CD14-positive monocyte (primary cell): Measurements from ENCODE around the gene NXPH3. TPM values are rescaled to one million over a fixed set of nuclear protein-coding genes. Genes with fewer than 3 reads are reported as not detected.

Source experiments
- DNase-seq, 3 donors: peaks; one replicate each; pipeline ENCODE4 v3.0.0-alpha.2; 2011 to 2022
- H2AFZ ChIP-seq: 2 replicates; pipeline ENCODE4 v1.6.0; 2012; ENCODE audit warnings: mild to moderate bottlenecking, low read depth, low read length, inconsistent platforms; ENCODE audit not compliant: insufficient read depth, poor library complexity, severe bottlenecking
- H3K27ac ChIP-seq, 2 donors: 1 replicate in 1 of 2; 2 replicates in 1 of 2; pipeline ENCODE4 v1.5.1; 2012 to 2013; ENCODE audit warnings: low read length in 2 of 2, control low read depth in 1 of 2, inconsistent platforms in 1 of 2, low read depth in 1 of 2, mild to moderate bottlenecking in 1 of 2
- H3K27me3 ChIP-seq, 2 donors: one replicate each; pipeline versions ENCODE4 v1.6.0 to v1.6.1; 2011 to 2013; ENCODE audit warnings: low read length in 2 of 2; ENCODE audit not compliant: control insufficient read depth in 2 of 2, insufficient read depth in 2 of 2
- H3K36me3 ChIP-seq, 2 donors: replicated peaks in 1 of 2; 1 replicate in 1 of 2; 2 replicates in 1 of 2; pipeline versions ENCODE4 v1.5.1 to v1.6.1; 2012 to 2013; ENCODE audit warnings: low read length in 2 of 2, control low read depth in 1 of 2, inconsistent platforms in 1 of 2, mild to moderate bottlenecking in 1 of 2; ENCODE audit not compliant: insufficient read depth in 2 of 2, control insufficient read depth in 1 of 2
- H3K4me1 ChIP-seq, 2 donors: 1 replicate in 1 of 2; 2 replicates in 1 of 2; pipeline versions ENCODE4 v1.5.1 to v1.6.1; 2012 to 2013; ENCODE audit warnings: low read length in 2 of 2, control low read depth in 1 of 2, inconsistent platforms in 1 of 2, mild to moderate bottlenecking in 1 of 2, moderate library complexity in 1 of 2; ENCODE audit not compliant: insufficient read depth in 2 of 2, control insufficient read depth in 1 of 2
- H3K4me2 ChIP-seq: replicated peaks from 2 replicates; pipeline ENCODE3; 2012; ENCODE audit warnings: low read length, moderate library complexity, mild to moderate bottlenecking; ENCODE audit not compliant: poor library complexity, severe bottlenecking; ENCODE audit errors: extremely low read depth
- H3K4me3 ChIP-seq, 3 experiments: fragments of 200-600 bp in 1 of 3; sonication (generic) in 1 of 3; replicated peaks in 1 of 3; 1 replicate in 2 of 3; 2 replicates in 1 of 3; pipeline ENCODE4 v1.5.1; 2011 to 2013; ENCODE audit warnings: low read length in 3 of 3, mild to moderate bottlenecking in 3 of 3, control low read depth in 2 of 3, low read depth in 2 of 3, inconsistent platforms in 1 of 3, moderate library complexity in 1 of 3
- H3K79me2 ChIP-seq: 2 replicates; pipeline ENCODE4 v1.6.0; 2012; ENCODE audit warnings: mild to moderate bottlenecking, control low read depth, inconsistent platforms, low read length, moderate library complexity; ENCODE audit not compliant: insufficient read depth
- H3K9ac ChIP-seq: 2 replicates; pipeline ENCODE4 v1.6.0; 2017; ENCODE audit warnings: low read length, mild to moderate bottlenecking; ENCODE audit not compliant: insufficient read depth, poor library complexity, severe bottlenecking
- H3K9me3 ChIP-seq, 2 donors: replicated peaks in 1 of 2; 1 replicate in 1 of 2; 2 replicates in 1 of 2; pipeline versions ENCODE4 v1.5.1 to v1.6.1; 2012 to 2013; ENCODE audit warnings: low read length in 2 of 2, control low read depth in 1 of 2; ENCODE audit not compliant: control insufficient read depth in 1 of 2, insufficient read depth in 1 of 2
- H4K20me1 ChIP-seq: 2 replicates; pipeline ENCODE4 v1.6.0; 2012; ENCODE audit warnings: mild to moderate bottlenecking, low read length, control low read depth, moderate library complexity; ENCODE audit not compliant: insufficient read depth
- H3K27ac Mint-ChIP-seq, 7 donors: one replicate each; pipeline ENCODE4 v1.8.0; 2020; ENCODE audit warnings: mild to moderate bottlenecking in 7 of 7, mixed read lengths in 7 of 7, moderate library complexity in 6 of 7, inconsistent platforms in 2 of 7
- H3K27me3 Mint-ChIP-seq, 3 donors: one replicate each; pipeline ENCODE4 v1.8.0; 2021 to 2022; ENCODE audit warnings: low read depth in 3 of 3, mild to moderate bottlenecking in 3 of 3, mixed read lengths in 3 of 3, moderate library complexity in 3 of 3, inconsistent platforms in 1 of 3
- H3K36me3 Mint-ChIP-seq, 2 donors: one replicate each; pipeline ENCODE4 v1.8.0; 2020; ENCODE audit warnings: mixed read lengths in 2 of 2, inconsistent platforms in 1 of 2, mild to moderate bottlenecking in 1 of 2
- H3K4me1 Mint-ChIP-seq: one replicate; pipeline ENCODE4 v1.8.0; 2020; ENCODE audit warnings: mild to moderate bottlenecking, mixed read lengths
- H3K4me3 Mint-ChIP-seq, 2 donors: one replicate each; pipeline ENCODE4 v1.8.0; 2020; ENCODE audit warnings: mild to moderate bottlenecking in 2 of 2, mixed read lengths in 2 of 2, moderate library complexity in 1 of 2
- H3K9me3 Mint-ChIP-seq, 7 donors: one replicate each; pipeline ENCODE4 v1.8.0; 2020 to 2022; ENCODE audit warnings: mixed read lengths in 7 of 7, mild to moderate bottlenecking in 6 of 7, moderate library complexity in 6 of 7, inconsistent platforms in 2 of 7
- WGBS: methylation state at CpG from one replicate; pipeline ENCODE4 v1.1.5; 2013; ENCODE audit warnings: missing lambda C conversion rate; ENCODE audit not compliant: insufficient coverage; 5-methylcytosine and 5-hydroxymethylcytosine counted together
- intact Hi-C, 2 donors: fragments of 100-400 bp; cut with micrococcal nuclease; formaldehyde crosslinking; loops; one replicate each; pipeline versions ENCODE4 v1.15.0 to v1.15.1; 2023
- polyA plus RNA-seq, 3 donors: library from polyadenylated mRNA; depleted of rRNA in 1 of 3; unstranded in 2 of 3; stranded (reverse) in 1 of 3; fragments of 300-500 nt in 2 of 3; fragments of >200 nt in 1 of 3; fragmentation: Illumina TruSeq in 2 of 3; gene quantifications; 1 replicate in 2 of 3; 2 replicates in 1 of 3; pipeline ENCODE4 v1.2.3, GENCODE V29; 2012 to 2021
- TF ChIP-seq, protein P1 (sequence below): fragments of 200-600 bp; IDR thresholded peaks from one replicate; pipeline ENCODE4 v1.8.0; 2022; ENCODE audit warnings: antibody characterized with exemption, mild to moderate bottlenecking

Gene NXPH3
- polyA plus RNA-seq, 3 donors: not detected

DNA sequence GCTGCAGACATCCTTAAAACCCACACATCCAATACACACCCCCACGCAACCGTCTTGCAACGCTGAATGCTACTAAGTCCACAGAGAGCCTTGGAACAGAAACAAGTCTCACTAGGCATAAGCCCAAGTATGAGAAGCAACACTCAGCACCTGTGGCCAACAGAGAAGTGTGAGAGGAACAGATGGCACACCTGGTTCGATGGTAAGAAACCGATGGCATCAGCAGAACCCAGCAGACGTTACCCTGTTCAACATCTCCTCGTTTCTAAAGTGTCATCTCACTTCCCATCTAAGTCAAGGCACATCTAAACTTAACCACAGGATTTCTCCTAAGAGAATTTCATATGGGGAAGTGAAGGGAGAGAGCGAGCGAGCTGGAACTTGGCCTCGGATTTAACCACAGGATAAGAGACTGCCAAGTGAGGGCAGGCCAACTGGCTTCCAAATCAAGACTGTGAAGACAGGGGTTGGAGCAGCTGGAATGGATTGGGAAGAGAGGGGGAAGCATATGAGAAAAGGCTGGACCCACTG is 41.0 kb downstream of the NXPH3 start:
- H3K36me3 Mint-ChIP-seq: peaks cover 61 to 87% of the 10 kb centered on the region in 2 donors
- TF ChIP-seq, protein P1, sequence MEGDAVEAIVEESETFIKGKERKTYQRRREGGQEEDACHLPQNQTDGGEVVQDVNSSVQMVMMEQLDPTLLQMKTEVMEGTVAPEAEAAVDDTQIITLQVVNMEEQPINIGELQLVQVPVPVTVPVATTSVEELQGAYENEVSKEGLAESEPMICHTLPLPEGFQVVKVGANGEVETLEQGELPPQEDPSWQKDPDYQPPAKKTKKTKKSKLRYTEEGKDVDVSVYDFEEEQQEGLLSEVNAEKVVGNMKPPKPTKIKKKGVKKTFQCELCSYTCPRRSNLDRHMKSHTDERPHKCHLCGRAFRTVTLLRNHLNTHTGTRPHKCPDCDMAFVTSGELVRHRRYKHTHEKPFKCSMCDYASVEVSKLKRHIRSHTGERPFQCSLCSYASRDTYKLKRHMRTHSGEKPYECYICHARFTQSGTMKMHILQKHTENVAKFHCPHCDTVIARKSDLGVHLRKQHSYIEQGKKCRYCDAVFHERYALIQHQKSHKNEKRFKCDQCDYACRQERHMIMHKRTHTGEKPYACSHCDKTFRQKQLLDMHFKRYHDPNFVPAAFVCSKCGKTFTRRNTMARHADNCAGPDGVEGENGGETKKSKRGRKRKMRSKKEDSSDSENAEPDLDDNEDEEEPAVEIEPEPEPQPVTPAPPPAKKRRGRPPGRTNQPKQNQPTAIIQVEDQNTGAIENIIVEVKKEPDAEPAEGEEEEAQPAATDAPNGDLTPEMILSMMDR: no peak
- intact Hi-C loops: loop anchor here in 1 of 2 donors (10.0 kb wide), 1 partner anchor 78 kb away; no protein-coding TSS in a partner anchor
- H3K4me1 Mint-ChIP-seq: peaks cover 37% of the 10 kb centered on the region
- peak overlapping the region; percentile 37 to 54 for H3K4me3 Mint-ChIP-seq
- peak; percentile 6 to 20 (median 13) for DNase-seq
- no peak overlapping the region for H3K4me3 ChIP-seq
- 4% methylated on average over 3 of the region's 10 CpGs for WGBS
- H3K27me3 Mint-ChIP-seq: peaks cover 0 to 2% (median 0%) of the 10 kb centered on the region in 3 donors
- peaks cover 20 to 39% of the 10 kb centered on the region in 2 donors for H3K4me1 ChIP-seq
- peak overlapping the region; percentile 21 to 85 (median 44) for H3K27ac Mint-ChIP-seq
- peaks cover 64 to 91% of the 10 kb centered on the region in 2 donors for H3K36me3 ChIP-seq
- no peaks in the 10 kb centered on the region for H3K9me3 Mint-ChIP-seq
- peaks cover 78% of the 10 kb centered on the region for H4K20me1 ChIP-seq
- H3K9ac ChIP-seq: no peak overlapping the region
- peak overlapping the region in 1 of 2 donors; percentile 34 for H3K27ac ChIP-seq
- H3K4me2 ChIP-seq: no peak overlapping the region
- no peak overlapping the region for H2AFZ ChIP-seq
- no peaks in the 10 kb centered on the region for H3K27me3 ChIP-seq
- H3K9me3 ChIP-seq: no peaks in the 10 kb centered on the region
- H3K79me2 ChIP-seq: peaks cover 5% of the 10 kb centered on the region

DNA sequence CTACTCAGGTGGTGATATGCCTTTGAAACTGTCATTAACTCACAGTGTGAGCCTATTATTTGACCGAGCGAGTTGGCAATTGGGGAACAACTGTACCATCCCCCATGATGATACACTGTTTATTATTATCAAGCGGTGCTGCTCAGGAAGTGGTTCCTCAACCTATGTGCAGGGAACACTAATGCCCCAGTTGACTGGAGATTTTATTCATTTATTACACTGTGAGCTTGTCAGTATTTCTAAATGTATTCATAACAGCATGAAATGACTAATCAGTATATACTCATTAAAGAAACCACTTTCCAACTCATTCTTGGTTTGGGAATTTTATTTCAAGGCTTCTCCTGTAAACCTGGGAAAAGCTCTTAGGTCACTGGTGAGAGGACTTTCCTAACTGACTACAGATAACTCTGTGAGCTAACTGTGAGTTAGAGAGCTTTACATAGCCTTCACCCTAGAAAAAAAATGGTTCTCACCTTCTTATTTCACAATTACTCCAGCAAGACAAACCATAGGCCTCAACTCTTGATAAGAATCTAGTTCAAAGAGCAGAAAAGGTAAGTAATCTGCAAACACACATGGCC is 42.4 kb downstream of the NXPH3 start:
- Mint-ChIP-seq H3K9me3 (no peaks in the 10 kb centered on the region), H3K27me3 (peaks cover 0 to 2% (median 0%) of the 10 kb centered on the region in 3 donors), H3K4me3 (no peak overlapping the region), H3K4me1 (peaks cover 35% of the 10 kb centered on the region), H3K36me3 (peaks cover 67 to 92% of the 10 kb centered on the region in 2 donors), H3K27ac (peak overlapping the region in 5 of 7 donors; percentile 15 to 68 (median 21))
- TF ChIP-seq, protein P1: no peak
- H2AFZ ChIP-seq: no peak overlapping the region
- peaks cover 20 to 36% of the 10 kb centered on the region in 2 donors for H3K4me1 ChIP-seq
- H3K36me3 ChIP-seq: peaks cover 72 to 93% of the 10 kb centered on the region in 2 donors
- no peak overlapping the region for H3K4me3 ChIP-seq
- peaks cover 79% of the 10 kb centered on the region for H4K20me1 ChIP-seq
- H3K4me2 ChIP-seq: no peak overlapping the region
- DNase-seq: peak; percentile 3 to 20 (median 6)
- H3K27me3 ChIP-seq: no peaks in the 10 kb centered on the region
- H3K9me3 ChIP-seq: no peaks in the 10 kb centered on the region
- intact Hi-C loops: loop anchor here in 1 of 2 donors (10.0 kb wide), 1 partner anchor 77 kb away; no protein-coding TSS in a partner anchor
- H3K27ac ChIP-seq: peak overlapping the region in 1 of 2 donors; percentile 57
- WGBS: no CpG with 5 or more reads among the region's 3 CpGs
- no peaks in the 10 kb centered on the region for H3K79me2 ChIP-seq
- no peak overlapping the region for H3K9ac ChIP-seq
